AG09309 (cell line): ENCODE results near the gene HBQ1.
"Not testable (repeated sequence)": the region's sequence is repeated elsewhere in the genome, so short reads cannot be mapped to it uniquely, and the experiment has no call there.

ENCODE experiments used
- DNase-seq: peaks from one replicate; pipeline ENCODE4 v3.0.0-alpha.2; 2010; ENCODE audit warnings: low read depth
- H3K4me3 ChIP-seq: 2 replicates; pipeline ENCODE4 v1.5.1; 2011; ENCODE audit warnings: mild to moderate bottlenecking, low read depth, low read length, moderate library complexity; ENCODE audit not compliant: control insufficient read depth
- CTCF ChIP-seq: IDR thresholded peaks from 2 replicates; pipeline ENCODE4 v1.5.1; 2011; ENCODE audit warnings: mild to moderate bottlenecking, low read depth, low read length, inconsistent platforms; ENCODE audit not compliant: insufficient read depth, control insufficient read depth; ENCODE audit errors: missing control alignments

HBQ1 gene

DNA sequence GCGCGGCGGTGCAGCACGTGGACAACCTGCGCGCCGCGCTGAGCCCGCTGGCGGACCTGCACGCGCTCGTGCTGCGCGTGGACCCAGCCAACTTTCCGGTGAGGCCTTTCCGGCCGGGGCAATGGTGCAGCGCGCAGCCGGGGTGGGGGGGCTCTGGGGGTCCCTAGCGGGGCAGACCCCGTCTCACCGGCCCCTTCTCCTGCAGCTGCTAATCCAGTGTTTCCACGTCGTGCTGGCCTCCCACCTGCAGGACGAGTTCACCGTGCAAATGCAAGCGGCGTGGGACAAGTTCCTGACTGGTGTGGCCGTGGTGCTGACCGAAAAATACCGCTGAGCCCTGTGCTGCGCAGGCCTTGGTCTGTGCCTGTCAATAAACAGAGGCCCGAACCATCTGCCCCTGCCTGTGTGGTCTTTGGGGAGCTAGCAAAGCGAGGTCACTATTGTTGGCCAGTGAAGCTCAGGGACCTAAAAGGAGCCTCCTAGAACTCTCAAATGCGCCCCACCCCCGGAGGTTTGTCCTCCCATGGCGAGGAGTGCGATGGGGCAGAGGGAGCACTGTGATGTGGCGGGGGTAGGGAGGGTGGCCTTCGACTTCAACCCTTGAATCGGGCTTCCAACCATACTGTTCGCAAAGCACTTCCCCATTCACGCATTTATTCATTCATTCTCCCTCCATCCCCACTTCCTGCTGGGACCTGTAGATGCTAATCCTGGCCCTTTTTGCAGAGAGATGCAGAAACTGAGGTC, 13.7 kb upstream of the HBQ1 start:
- no peak overlapping the region for H3K4me3 ChIP-seq
- DNase-seq: no peak
- TF ChIP-seq CTCF: no peak

DNA sequence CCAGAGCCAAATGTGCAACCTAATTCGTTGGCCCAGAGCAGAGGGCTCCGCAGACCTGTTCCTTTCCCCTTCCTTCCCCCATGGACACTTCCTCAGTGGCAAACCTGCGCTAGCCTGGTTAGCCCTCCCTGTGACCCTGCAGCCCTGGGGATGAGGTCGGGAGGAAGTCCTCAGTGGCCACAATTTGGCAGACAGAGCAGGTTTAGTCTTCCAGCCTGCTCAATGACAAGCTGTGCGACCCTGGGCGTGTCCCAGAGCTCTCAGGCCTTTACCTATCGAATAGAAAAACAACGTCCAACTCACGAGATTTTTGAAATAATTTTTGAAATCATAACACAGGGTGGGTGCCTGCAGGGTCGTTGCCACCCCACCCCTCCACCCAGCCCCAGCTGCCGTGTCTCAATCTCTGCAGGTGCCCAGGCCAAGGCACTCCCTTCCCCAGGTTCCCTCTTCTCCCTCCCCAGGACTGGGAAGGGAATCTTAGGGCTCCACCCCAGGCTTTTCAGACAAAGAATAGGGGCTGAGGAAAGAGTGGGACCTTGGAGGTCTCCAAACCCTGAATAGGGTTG, 13.1 kb upstream of the HBQ1 start:
- no peak overlapping the region for H3K4me3 ChIP-seq
- no peak for DNase-seq
- TF ChIP-seq CTCF: no peak

DNA sequence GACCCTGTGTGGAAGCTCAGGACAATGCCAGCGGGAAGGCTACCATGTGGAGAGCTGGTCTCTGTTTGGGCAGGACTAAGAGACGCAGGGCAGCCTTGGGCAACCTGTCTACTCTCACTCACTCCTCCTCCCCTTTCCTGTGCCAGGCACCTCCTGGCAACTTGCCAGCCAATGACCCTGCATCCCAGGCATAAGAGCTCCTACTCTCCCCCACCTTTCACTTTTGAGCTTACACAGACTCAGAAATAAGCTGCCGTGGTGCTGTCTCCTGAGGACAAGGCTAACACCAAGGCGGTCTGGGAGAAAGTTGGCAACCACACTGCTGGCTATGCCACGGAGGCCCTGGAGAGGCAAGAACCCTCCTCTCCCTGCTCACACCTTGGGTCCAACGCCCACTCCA, 11.8 kb upstream of the HBQ1 start:
- no peak for TF ChIP-seq CTCF
- no peak for DNase-seq
- no peak overlapping the region for H3K4me3 ChIP-seq

- DNase-seq: no peak
- no peak for TF ChIP-seq CTCF
- no peak overlapping the region for H3K4me3 ChIP-seq
Measured at GRCh38 chr16:169014-169413, 11.2 kb upstream of the HBQ1 start.

- DNase-seq, H3K4me3 ChIP-seq: not testable (repeated sequence)
Measured at GRCh38 chr16:170088-170507, 10.2 kb upstream of the HBQ1 start.

GRCh38 chr16:170788-171187, 9.5 kb upstream of the HBQ1 start:
- TF ChIP-seq CTCF: no peak
- H3K4me3 ChIP-seq: no peak overlapping the region
- DNase-seq: no peak

- H3K4me3 ChIP-seq, DNase-seq: not testable (repeated sequence)
Measured at GRCh38 chr16:172374-172941, 7.8 kb upstream of the HBQ1 start, which contains the start of gene HBA2. Gene HBA2 (plus strand): TSS chr16:172876. CDS start chr16:172913, 37 bp downstream.

- not testable (repeated sequence) for DNase-seq, H3K4me3 ChIP-seq
Measured at GRCh38 chr16:173211-173854, 6.9 kb upstream of the HBQ1 start.

GRCh38 chr16:173928-174769, 6.1 kb upstream of the HBQ1 start:
- DNase-seq, H3K4me3 ChIP-seq: not testable (repeated sequence)
